ENCODE measurements around the gene RIMKLB. TPM values are rescaled to one million over a fixed set of nuclear protein-coding genes. Genes with fewer than 3 reads are reported as not detected.

RIMKLB gene
- total and polyA plus RNA-seq, 3 donors from 2014 or later, result 101 to 141 (median 123) TPM

- TF ChIP-seq CTCF (IDR thresholded peaks at IDR 0.05) (no peak), POLR2A (IDR thresholded peaks at IDR 0.05) (no peak)
- H3K36me3 ChIP-seq (ENCODE audit: low read depth, missing control alignments), result no peaks in the 10 kb centered on the region
- intact Hi-C loops (cut with DNase I; ENCODE audit: low total_unique reads), result no loop called here
- H3K9me3 ChIP-seq, result no peaks in the 10 kb centered on the region
- 12 to 16% methylated on average over 6 of the region's 6 CpGs for WGBS, 2 donors
- H3K4me1 ChIP-seq, result peaks cover 11% of the 10 kb centered on the region
- no peaks in the 10 kb centered on the region for H3K27me3 ChIP-seq
- peak overlapping the region; percentile 91 to 98 for H3K4me3 ChIP-seq
- peak overlapping the region; percentile 94 to 99 for H3K27ac ChIP-seq
- DNase-seq, result no peak
Observed at GRCh38 chr12:8696442-8697090, 1.2 kb upstream of the RIMKLB start.

GRCh38 chr12:8697120-8697475 lies 693 bp upstream of the RIMKLB start:
- no peak for TF ChIP-seq CTCF (IDR thresholded peaks at IDR 0.05)
- no peak for TF ChIP-seq POLR2A (IDR thresholded peaks at IDR 0.05)
- Histone ChIP-seq H3K4me3 (peak overlapping the region; percentile 91 to 98), H3K36me3 (ENCODE audit: low read depth, missing control alignments) (no peaks in the 10 kb centered on the region), H3K27ac (peak overlapping the region; percentile 94 to 99), H3K4me1 (peaks cover 11% of the 10 kb centered on the region), H3K9me3 (no peaks in the 10 kb centered on the region), H3K27me3 (no peaks in the 10 kb centered on the region)
- intact Hi-C loops (cut with DNase I; ENCODE audit: low total_unique reads), result no loop called here
- DNase-seq, result peak; percentile 56
- 0% methylated on average over 21 of the region's 21 CpGs for WGBS, 2 donors

- intact Hi-C loops (cut with DNase I; ENCODE audit: low total_unique reads), result no loop called here
- peaks cover 22% of the 10 kb centered on the region for H3K4me1 ChIP-seq
Observed at GRCh38 chr12:8698132-8698851, 501 bp downstream of the RIMKLB start.

DNA sequence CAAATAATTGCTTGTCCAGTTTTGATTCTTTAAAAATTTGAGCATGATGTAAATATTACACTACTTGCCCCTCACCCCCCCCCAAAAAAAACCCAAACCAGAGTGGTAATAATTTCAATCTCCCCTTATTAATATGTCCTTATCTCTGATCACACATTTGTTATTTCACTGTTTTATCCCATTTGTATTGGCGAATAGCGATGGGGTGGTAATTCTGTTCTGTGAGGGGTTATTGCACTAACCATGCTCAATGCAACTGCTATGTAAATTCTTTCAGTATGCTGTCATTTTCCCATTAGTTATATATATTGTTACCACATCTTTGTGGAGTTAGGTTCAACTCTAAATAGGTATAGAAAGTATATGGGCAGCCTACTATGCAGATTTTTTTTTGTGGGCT lies 1.1 kb downstream of the RIMKLB start:
- TF ChIP-seq CTCF (IDR thresholded peaks at IDR 0.05) (no peak), POLR2A (IDR thresholded peaks at IDR 0.05) (no peak)
- WGBS, 2 donors, result 10 to 18% methylated on average over 2 of the region's 2 CpGs
- H3K4me3 ChIP-seq, result peak overlapping the region; percentile 91 to 98
- H3K4me1 ChIP-seq, result peaks cover 25% of the 10 kb centered on the region
- no peaks in the 10 kb centered on the region for H3K27me3 ChIP-seq
- no peak for DNase-seq
- no peaks in the 10 kb centered on the region for H3K36me3 ChIP-seq (ENCODE audit: low read depth, missing control alignments)
- intact Hi-C loops (cut with DNase I; ENCODE audit: low total_unique reads), result no loop called here
- H3K27ac ChIP-seq, result peak overlapping the region; percentile 94 to 99
- no peaks in the 10 kb centered on the region for H3K9me3 ChIP-seq

More at GRCh38 chr12:8698132-8698851, 501 bp downstream of the RIMKLB start:
- H3K9me3 ChIP-seq, result no peaks in the 10 kb centered on the region
- peak; percentile 73 for DNase-seq
- no peaks in the 10 kb centered on the region for H3K27me3 ChIP-seq
- 1% methylated on average over 12 to 84 of the region's 85 CpGs for WGBS, 2 donors
- H3K27ac ChIP-seq, result peak overlapping the region; percentile 94 to 99
- H3K36me3 ChIP-seq (ENCODE audit: low read depth, missing control alignments), result no peaks in the 10 kb centered on the region
- peak overlapping the region; percentile 91 to 98 for H3K4me3 ChIP-seq
- TF ChIP-seq CTCF (IDR thresholded peaks at IDR 0.05) (no peak), POLR2A (IDR thresholded peaks at IDR 0.05) (no peak)

All from testis (tissue), 3 donors.